ENCODE data around the gene ZWILCH.

DNA sequence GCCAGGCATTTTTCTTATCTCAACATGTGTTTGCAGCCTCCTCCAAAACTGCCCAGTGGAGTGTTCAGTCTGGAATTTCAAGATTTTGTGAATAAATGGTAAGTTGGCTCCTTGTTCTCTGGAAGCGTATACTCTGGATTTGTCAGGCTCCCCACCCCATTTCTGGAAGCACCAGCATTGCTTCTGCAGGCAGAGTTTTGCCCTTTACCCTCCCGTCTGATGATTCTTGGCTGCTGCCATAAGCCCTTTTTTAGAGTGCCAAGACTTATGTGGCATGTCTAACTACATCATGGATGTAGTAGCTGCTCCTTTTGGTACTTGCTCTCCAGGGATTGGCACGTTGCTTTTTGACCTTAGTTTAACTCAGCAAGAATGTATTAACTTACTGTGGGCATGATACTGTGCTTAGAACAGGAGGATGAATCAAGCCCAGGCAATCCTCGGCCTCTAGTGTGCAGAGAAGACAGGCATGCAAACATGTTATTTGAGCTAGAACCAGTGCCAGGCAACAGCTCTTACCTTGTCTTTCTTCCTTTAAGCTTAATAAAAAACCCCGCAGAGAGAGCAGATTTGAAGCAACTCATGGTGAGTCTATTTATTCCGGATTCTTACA is 15.8 kb upstream of the ZWILCH start:
- TF ChIP-seq, protein P1, sequence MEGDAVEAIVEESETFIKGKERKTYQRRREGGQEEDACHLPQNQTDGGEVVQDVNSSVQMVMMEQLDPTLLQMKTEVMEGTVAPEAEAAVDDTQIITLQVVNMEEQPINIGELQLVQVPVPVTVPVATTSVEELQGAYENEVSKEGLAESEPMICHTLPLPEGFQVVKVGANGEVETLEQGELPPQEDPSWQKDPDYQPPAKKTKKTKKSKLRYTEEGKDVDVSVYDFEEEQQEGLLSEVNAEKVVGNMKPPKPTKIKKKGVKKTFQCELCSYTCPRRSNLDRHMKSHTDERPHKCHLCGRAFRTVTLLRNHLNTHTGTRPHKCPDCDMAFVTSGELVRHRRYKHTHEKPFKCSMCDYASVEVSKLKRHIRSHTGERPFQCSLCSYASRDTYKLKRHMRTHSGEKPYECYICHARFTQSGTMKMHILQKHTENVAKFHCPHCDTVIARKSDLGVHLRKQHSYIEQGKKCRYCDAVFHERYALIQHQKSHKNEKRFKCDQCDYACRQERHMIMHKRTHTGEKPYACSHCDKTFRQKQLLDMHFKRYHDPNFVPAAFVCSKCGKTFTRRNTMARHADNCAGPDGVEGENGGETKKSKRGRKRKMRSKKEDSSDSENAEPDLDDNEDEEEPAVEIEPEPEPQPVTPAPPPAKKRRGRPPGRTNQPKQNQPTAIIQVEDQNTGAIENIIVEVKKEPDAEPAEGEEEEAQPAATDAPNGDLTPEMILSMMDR (IDR thresholded peaks at IDR 0.05; ENCODE audit: low read length): no peak
- TF ChIP-seq EZH2 (IDR thresholded peaks at IDR 0.05; ENCODE audit: borderline replicate concordance, low read length): no peak

Data from OCI-LY1 (cell line).